ENCODE data around the gene RIMBP3B. TPM values are rescaled to one million over a fixed set of nuclear protein-coding genes. Genes with fewer than 3 reads are reported as not detected.
"Not testable (repeated sequence)": the region's sequence is repeated elsewhere in the genome, so short reads cannot be mapped to it uniquely, and the experiment has no call there.

Gene RIMBP3B
- total RNA-seq, 1 experiment from 2014 or later, result 0.39 TPM

GRCh38 chr22:21360525-21360924 is 23.0 kb upstream of the RIMBP3B start:
- H3K4me2 ChIP-seq (ENCODE audit: insufficient read depth, insufficient read length, low read length); H3K9me3 Mint-ChIP-seq; H3T11ph ChIP-seq (ENCODE audit: low read length); H2AK5ac ChIP-seq (ENCODE audit: insufficient read length, low read length); H4K91ac ChIP-seq (ENCODE audit: insufficient read length, low read depth, low read length); H3K79me1 ChIP-seq (ENCODE audit: insufficient read depth, low read depth, low read length, poor library complexity, severe bottlenecking); H3K27me3 Mint-ChIP-seq (ENCODE audit: low read depth); H4K8ac ChIP-seq (replicated peaks; ENCODE audit: insufficient read length, low read depth, low read length); H4K5ac ChIP-seq (ENCODE audit: insufficient read length, low read depth, low read length); H2AFZ ChIP-seq (ENCODE audit: low read length); H2BK120ac ChIP-seq (ENCODE audit: low read depth, low read length, poor library complexity, severe bottlenecking); H3K27ac Mint-ChIP-seq; H3K36me3 Mint-ChIP-seq (ENCODE audit: insufficient read depth in 1 of 3, low read depth in 3 of 3); H2BK15ac ChIP-seq (ENCODE audit: low read depth, low read length); H3K27me3 ChIP-seq (ENCODE audit: insufficient read depth, low read length); H2BK5ac ChIP-seq (ENCODE audit: insufficient read length, low read length); H3K4me1 Mint-ChIP-seq; H3K4me1 ChIP-seq (ENCODE audit: insufficient read depth, low read length); H3K4me3 Mint-ChIP-seq; H3K23me2 ChIP-seq (ENCODE audit: insufficient read length, low read depth, low read length, poor library complexity, severe bottlenecking); H3K14ac ChIP-seq (ENCODE audit: insufficient read depth, low read length); H3K56ac ChIP-seq (ENCODE audit: insufficient read length, low read depth, low read length); H3K23ac ChIP-seq (ENCODE audit: insufficient read length, low read depth, low read length); H2BK20ac ChIP-seq (ENCODE audit: low read depth, low read length, poor library complexity, severe bottlenecking); H3K18ac ChIP-seq (ENCODE audit: insufficient read length, low read depth, low read length); H3K79me2 ChIP-seq (ENCODE audit: insufficient read depth, low read length); H4K20me1 ChIP-seq (ENCODE audit: control insufficient read depth, insufficient read depth, insufficient read length); H3K4ac ChIP-seq (ENCODE audit: low read depth, low read length); H3K9me3 ChIP-seq (ENCODE audit: control insufficient read depth, low read depth, low read length); H3K9ac ChIP-seq (ENCODE audit: extremely low read depth, insufficient read length, low read length); H3K27ac ChIP-seq (ENCODE audit: insufficient read length, low read depth, low read length); H2BK12ac ChIP-seq (ENCODE audit: insufficient read length, low read depth, low read length): not testable (repeated sequence)
- DNase-seq, result peak; percentile 26
- no CpG with 5 or more reads among the region's 59 CpGs for WGBS (ENCODE audit: extremely low coverage, insufficient read length, low lambda C conversion rate)

- not testable (repeated sequence) for H4K91ac ChIP-seq (ENCODE audit: insufficient read length, low read depth, low read length); H3K79me2 ChIP-seq (ENCODE audit: insufficient read depth, low read length); H3K4ac ChIP-seq (ENCODE audit: low read depth, low read length); H3K4me3 Mint-ChIP-seq; H3K18ac ChIP-seq (ENCODE audit: insufficient read length, low read depth, low read length); H2BK15ac ChIP-seq (ENCODE audit: low read depth, low read length); H3K79me1 ChIP-seq (ENCODE audit: insufficient read depth, low read depth, low read length, poor library complexity, severe bottlenecking); H3K4me1 Mint-ChIP-seq; H2BK5ac ChIP-seq (ENCODE audit: insufficient read length, low read length); DNase-seq; H3K27me3 Mint-ChIP-seq (ENCODE audit: low read depth); H3K36me3 Mint-ChIP-seq (ENCODE audit: insufficient read depth in 1 of 3, low read depth in 3 of 3); H3K4me2 ChIP-seq (ENCODE audit: insufficient read depth, insufficient read length, low read length); H4K5ac ChIP-seq (ENCODE audit: insufficient read length, low read depth, low read length); H3K14ac ChIP-seq (ENCODE audit: insufficient read depth, low read length); H3K4me1 ChIP-seq (ENCODE audit: insufficient read depth, low read length); H3K27me3 ChIP-seq (ENCODE audit: insufficient read depth, low read length); H3K56ac ChIP-seq (ENCODE audit: insufficient read length, low read depth, low read length); H2BK12ac ChIP-seq (ENCODE audit: insufficient read length, low read depth, low read length); H3T11ph ChIP-seq (ENCODE audit: low read length); H2BK20ac ChIP-seq (ENCODE audit: low read depth, low read length, poor library complexity, severe bottlenecking); H3K9me3 ChIP-seq (ENCODE audit: control insufficient read depth, low read depth, low read length); H3K9ac ChIP-seq (ENCODE audit: extremely low read depth, insufficient read length, low read length); H4K20me1 ChIP-seq (ENCODE audit: control insufficient read depth, insufficient read depth, insufficient read length); H3K27ac ChIP-seq (ENCODE audit: insufficient read length, low read depth, low read length); H3K9me3 Mint-ChIP-seq; H3K23ac ChIP-seq (ENCODE audit: insufficient read length, low read depth, low read length); H4K8ac ChIP-seq (replicated peaks; ENCODE audit: insufficient read length, low read depth, low read length); H2AK5ac ChIP-seq (ENCODE audit: insufficient read length, low read length); H3K23me2 ChIP-seq (ENCODE audit: insufficient read length, low read depth, low read length, poor library complexity, severe bottlenecking); H2BK120ac ChIP-seq (ENCODE audit: low read depth, low read length, poor library complexity, severe bottlenecking); H2AFZ ChIP-seq (ENCODE audit: low read length); H3K27ac Mint-ChIP-seq
- no CpG with 5 or more reads among the region's 4 CpGs for WGBS (ENCODE audit: extremely low coverage, insufficient read length, low lambda C conversion rate)
These were observed 21.1 kb upstream of the RIMBP3B start for GRCh38 chr22:21362473-21362872.

Data from H9 (cell line).